ENCODE results near the gene NELL2.
"Not testable (repeated sequence)": the region's sequence is repeated elsewhere in the genome, so short reads cannot be mapped to it uniquely, and the experiment has no call there.

The NELL2 gene

DNA sequence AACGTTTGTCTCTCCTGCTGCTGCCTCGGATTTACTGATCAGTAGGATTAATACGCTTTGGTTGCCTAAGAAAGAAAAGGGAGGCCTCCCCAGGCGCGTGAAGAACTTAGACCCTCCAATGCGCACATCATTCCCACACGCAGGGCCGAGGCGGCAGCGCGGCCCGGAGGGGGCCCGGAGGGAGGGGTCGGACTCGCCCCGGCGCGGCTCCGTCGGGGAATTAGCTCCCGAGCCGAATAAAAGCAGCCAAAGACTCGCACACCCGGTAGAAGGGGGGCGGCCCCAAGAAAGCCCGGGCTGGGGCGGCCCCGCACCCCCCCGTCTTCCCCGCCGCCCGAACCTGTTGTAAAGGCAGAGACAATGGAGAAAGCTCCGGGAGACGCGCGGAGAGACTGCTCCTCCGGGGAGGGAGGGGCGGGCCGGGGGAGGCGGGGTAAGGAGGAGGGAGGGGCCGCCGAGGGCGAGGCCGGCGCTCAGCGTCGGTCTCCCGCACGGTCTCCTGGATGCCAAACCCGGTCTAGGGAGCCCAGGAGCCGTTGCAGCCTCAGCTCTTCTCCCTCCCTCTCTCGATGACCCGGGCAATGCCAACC is at the start of gene NELL2:
Gene NELL2 (minus strand): TSS at position 362 of the 590 bp plus-strand sequence. CDS start 446 bp downstream, outside the sequence.
- peak in 1 of 2 donors; percentile 42 for DNase-seq

DNA sequence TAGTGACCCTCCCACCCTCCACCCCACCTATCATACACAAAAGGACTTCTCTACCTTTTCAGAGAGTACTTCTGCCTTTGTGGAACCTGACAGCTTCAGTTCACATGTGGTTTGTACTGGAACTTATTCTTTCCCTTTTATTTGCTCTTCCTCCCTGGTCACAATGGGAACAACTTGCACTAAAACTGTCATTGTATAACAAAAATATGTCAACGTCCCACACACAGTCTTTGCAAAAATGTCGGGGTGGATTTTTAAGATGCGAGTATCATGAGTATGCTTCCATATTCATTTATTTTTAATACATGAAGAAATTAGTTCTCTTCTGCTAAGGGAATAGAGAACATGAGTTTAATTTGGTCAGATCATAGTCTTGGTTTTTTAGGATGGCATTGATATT is 45.6 kb upstream of the NELL2 start:
- no peak for DNase-seq

DNA sequence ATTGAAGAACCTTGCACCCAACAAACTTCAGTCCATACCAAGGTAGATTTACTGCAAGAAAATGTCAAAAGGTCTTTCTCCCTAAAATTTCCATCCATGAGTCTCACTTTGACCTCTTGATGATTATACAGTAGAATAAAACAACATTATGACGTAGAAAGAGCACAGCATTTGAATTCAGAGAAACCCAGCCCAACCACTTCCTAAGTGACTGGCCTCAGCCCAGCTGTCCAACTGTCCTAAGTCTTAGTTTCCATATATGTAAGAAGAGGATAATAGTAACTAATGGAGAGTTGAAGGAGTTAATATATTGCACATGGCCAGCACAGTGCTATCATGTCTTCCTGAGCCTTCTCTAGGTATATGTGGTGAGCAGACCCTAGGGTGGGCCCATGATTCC is 41.0 kb upstream of the NELL2 start:
- no peak for DNase-seq

DNA sequence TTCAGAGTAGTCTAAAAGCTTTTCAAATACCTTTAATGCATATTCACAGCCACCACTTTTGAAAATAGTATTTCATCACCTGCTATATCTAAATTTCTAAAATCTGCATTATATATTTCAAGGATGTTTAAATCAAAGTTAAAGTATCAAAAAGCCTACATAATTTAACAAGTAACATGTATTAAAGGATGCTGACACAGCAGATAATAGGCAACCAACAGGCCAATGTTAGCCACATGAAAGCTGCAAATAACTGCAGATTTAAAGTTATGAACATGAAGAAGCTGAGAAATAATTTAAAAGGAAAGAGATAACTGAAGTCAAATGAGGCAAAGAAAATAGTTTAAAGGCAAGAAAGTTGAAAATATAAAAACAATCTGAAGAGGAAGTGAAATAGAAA is 39.8 kb upstream of the NELL2 start:
- no peak for DNase-seq

DNA sequence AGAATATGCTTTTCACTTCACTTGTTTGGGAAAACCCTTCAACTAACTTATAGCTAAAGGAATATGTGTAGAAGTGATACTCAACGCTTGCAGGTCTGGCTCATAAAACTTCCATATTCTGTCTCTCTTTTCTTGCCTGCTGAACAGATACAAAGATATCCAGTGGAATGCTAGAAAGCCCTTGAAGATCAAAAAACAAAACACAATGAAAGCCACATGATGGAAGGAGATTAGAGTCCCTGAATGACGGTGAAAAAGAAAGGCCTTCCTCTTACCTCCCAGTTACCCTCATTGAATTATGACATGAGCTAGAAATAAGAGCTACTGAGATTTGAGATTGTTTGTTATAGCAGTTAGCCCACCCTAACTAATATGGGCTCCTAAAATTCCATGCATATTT is 28.2 kb upstream of the NELL2 start:
- no peak for DNase-seq

DNA sequence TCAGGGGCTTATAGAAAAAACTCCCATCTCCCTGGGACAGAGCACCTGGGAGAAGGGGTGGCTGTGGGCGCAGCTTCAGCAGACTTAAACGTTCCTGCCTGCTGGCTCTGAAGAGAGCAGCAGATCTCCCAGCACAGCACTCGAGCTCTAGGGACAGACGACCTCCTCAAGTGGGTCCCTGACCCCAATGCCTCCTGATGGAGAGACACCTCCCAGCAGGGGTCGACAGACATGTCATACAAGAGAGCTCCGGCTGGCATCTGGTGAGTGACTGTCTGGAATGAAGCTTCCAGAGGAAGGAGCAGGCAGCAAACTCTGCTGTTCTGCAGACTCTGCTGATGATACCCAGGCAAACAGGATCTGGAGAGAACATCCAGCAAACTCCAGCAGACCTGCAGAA is 22.0 kb upstream of the NELL2 start:
- not testable (repeated sequence) for DNase-seq

DNA sequence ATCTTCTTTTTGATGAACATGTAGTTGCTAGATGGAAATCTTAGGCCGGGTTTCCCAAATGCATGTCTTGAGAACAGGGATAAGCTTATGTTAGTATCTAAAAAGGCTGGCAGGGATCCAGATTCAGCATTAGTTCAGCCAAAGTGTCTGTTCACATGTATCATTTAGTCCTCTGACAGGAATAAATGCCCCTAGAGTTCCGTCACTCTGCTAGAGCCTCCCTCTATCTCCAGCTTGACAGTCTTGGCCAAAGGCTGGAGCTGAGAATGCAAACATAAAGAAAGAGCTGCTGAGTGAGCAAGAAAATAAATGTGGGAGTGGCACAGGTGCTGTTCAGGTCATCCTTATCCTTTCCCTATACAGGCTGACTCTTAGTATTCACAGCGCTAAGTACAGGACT is 13.8 kb upstream of the NELL2 start:
- no peak for DNase-seq

DNA sequence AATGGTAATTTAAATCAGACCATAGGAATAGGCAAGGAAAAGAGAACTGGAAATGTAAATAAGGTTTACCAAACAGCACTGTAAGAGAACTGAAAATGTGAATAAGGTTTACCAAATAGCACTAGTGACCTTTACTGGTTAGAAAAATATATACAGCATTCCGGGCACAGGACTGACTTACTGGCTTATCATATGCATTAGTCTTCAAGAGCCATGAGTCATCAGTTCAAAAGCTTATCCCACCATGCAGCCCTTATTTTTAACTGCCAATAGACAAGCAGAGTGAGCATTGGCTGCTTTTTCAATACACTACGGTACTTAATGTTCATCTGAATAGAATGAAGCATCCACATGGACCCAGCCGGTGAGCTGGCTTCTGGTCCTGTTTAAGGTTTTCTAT is 13.0 kb upstream of the NELL2 start:
- DNase-seq = no peak

DNA sequence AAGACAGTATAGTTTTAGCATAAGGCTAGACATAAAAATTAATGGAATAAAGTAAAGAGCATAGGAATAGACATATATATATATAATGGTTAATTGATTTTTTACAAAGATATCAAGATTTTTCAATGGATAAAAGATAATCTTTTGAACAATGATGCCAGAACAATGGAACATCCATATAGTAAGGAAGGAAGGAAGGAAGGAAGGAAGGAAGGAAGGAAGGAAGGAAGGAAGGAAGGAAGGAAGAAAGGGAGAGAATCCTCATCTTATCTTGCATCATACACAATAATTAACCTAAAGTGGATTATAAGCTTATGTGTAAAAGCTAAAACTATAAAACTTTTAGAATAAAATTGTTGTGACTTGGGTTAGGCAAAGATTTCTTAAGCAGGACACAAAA is 9.8 kb upstream of the NELL2 start:
- DNase-seq = no peak

DNA sequence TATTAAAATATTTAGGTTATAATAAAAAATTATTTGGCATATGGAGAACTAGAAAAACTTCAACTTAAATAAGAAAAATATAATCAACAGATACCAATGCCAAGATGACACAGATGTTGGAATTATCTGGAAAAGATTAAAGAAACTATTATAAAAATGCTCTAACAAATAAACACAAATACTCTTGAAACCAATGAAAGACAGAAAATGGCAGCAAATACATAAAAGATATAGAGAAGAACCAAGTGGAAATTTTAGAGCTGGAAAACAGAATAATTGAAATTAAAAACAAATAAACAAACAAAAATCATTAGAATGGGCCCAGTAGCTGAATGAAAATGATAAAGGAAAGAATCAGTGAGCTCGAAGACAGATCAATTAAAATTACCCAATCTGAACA is 5.1 kb upstream of the NELL2 start:
- no peak for DNase-seq

DNA sequence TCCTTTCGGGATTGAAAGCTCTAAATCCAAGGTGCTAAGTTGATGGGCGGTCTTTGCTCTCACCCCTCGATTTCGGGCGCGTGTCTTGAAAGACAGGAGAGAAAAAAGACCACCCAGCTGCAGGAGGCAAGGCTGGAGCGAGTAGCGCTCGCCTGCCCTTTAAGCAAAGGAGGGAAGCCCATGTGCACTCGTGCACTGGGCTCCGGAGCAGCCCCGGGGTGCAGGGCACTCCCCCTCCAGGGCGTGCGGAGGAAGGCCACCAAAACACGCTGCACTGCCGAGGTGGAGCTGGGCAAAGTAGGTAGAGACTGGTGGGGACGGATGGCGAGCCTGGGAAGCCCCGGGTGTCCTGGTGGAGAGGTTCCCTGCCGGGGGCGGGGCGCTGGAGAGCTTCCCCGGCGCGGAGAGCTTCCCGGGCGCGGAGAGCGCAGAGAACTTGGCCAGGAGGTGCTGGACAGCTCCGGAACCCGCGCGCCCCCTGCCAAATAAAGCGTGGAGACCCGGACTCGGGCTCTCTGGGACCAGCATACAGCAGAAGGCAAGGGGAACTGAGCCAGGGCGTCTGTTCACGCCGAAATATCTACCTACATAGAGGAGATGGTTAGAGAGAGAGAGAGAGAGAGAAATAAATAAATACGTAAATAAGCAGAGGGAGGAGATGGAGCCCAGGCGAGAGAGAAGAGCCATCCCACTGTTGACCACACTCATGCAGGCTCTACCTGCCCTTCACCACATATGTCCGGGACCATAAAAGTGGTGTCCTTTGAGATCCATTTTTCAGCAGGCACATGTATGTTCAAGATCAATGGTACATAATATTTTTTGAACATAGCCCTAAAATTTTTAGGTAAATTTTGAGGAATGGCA is 662 bp upstream of the NELL2 start:
- DNase-seq = peak in 1 of 2 donors; percentile 4

DNA sequence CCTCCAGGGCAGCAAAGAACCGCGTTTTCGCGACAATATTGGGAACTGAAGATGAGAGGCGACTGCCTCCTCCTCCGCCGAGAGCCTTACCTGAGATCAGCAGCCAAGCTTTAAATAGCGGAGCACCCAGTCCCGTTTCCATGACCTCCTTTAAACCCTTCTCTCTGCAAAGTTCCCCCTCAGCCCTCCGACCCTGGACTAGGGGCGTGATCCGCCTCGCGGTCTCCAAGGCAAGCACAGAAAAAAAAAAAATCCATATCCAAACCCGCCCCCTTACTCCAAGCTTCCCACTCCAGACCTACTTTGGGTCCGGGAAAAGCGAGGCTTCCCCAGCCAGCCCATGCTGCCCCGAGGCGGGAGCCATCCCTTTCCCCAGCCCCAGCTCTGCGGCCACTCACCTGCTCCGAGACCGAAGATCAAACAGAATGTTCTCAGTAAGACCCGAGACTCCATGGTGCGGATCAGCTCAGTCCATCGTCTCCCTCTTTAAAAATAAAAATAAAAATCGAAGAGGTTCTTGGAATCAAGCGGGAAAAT is 630 bp downstream of the NELL2 start:
- no peak for DNase-seq

DNA sequence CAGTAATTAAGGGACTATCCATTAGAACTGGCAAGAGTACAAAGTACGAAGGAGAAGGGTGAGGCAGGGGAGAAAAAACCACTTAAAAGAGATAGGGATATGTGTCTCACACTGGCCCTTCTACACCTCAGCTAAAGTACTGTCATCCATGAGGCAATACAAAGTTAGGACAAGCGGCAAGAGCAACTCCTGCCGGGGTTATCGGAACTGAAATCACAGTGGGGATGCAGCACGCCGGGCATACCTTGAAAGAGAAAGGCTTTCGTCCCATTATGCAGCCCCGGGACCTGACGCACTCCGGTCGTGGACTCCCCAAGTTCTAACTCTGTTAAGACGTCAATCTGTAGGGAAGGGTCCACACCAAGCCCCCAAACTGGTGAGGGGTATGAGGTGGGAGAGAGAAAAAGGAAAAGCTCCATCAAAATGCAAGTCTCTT is 1.1 kb downstream of the NELL2 start:
- DNase-seq = peak in 1 of 2 donors; percentile 2

DNA sequence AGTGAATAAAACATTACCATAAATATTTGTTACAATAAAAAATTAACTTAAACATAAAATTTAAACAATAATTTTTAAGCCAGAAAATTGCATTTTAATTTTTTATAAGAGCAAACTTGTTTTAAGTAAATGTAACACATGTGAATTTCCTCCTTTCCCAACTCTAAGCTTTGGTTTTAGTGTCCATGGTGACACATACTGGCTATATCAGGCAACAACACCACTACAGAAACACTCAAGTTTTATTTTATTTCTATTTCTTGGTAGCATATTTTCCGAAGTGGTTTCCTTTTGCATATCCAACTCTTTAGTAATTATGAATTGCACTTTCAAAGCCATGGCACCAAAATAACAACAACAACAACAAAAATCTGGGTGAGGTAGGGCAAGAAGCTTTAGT is 2.2 kb downstream of the NELL2 start:
- peak in 1 of 2 donors; percentile 60 for DNase-seq

DNA sequence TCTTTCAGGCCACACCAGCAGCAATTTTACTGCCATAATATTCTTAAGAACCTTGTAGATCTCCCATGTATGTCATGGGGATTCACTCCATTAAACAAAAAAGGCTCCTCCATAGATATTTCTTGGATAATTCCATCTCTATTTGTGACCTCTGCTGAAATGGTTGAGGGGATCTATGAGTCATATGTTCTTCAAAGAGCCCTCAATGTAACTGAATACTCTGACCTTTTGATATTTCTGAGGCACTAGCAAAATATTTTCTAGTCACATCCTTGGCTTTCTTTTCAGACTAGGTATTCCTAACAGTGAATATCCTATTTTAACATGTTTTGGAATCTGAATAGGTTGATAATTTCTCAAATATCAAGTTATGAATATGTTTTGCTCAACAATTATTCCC is 6.6 kb downstream of the NELL2 start:
- no peak for DNase-seq

DNA sequence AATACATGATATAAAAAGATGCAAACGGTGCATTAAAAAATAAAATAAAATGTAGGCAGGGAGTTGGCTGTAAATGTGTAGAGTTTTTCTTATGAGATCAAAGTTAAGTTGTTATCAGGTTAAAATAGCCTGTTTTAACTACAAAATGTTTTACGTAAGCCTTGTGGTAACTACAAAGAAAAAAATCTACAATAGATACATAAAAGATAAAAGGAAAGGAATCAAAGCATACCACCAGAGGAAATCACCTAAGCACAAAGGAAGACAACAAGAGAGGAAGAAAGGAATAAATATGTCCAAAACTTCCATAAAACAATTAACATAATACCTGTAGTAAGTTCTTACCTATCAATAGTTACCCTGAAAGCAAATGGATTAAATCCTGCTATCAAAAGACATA is 12.2 kb downstream of the NELL2 start:
- no peak for DNase-seq

DNA sequence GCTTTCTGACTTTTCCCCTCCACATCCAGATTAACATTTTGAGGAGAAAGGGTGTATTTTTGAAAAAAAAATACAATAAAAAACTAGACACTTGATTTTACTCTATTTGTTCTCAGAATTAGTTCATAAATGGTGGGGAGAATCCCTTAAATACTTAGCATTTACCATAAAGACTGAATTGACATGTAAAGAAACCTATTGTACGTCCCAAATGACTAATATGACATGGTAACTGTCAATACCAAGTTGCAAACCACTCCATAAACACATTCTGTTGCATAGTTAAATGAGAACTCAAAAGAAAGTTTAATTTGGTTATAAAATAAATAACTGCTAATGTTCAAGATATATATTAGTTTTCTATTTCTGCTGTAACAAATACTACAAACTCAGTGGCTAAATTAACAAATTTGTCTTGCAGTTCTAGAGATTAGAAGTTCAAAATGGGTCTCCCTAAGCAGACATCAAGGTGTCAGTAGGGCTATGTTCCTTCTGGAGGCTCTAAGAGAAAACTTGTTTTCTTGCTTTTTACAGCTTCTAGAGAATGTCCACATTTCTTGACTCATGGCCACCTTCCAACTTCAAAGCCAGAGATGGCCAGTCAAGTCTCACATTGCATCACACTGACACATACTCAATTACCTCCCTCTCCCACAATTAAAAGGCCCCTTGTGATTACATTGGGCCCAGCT is 16.0 kb downstream of the NELL2 start:
- DNase-seq = no peak

DNA sequence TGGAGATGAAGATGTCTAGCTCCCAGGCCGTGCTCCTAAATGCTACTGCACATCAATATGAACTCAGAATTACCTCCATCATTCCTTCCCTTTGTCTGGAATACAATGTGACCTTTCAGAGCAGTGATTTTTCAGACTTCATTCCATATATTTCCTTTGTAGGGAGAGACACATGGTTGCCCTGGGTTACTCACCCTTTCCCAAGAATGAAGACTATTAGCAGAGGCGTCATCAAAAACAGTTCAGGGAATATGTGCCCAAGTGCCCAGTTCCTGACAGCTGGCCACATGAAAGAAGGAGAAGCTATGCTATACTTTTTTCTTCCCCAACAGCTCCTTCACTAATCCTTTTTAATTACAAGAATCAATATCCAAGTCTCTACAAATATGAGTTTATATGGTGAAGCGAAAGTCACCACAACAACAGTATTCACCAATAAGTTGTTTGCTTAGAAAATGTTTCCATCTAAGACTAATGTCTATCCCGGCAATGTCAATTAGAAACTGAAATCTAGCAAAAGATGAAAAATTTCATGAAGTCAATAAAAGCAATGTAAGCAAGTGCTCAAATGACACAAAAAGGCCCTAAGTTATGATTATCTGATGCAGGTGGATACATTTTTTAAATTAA is 17.8 kb downstream of the NELL2 start:
- DNase-seq = no peak

DNA sequence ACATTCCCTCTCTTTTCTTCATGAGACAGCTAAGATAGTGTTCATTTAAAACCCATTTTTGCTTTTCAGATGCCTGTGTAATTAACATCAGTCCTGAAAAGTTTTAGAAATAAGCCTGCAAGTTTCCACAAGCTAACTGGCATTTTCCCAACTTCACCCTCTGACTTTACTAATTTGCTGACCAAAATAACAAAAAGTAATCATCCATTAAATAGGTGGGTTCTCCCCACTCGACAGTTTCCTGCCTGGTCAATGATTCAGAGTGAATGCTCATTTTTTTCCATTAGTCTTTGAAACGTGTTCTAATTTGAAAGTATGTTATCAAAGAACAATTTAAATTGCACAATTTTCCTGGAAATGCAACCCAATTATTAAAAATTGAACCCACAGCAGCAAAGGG is 23.6 kb downstream of the NELL2 start:
- DNase-seq = no peak

DNA sequence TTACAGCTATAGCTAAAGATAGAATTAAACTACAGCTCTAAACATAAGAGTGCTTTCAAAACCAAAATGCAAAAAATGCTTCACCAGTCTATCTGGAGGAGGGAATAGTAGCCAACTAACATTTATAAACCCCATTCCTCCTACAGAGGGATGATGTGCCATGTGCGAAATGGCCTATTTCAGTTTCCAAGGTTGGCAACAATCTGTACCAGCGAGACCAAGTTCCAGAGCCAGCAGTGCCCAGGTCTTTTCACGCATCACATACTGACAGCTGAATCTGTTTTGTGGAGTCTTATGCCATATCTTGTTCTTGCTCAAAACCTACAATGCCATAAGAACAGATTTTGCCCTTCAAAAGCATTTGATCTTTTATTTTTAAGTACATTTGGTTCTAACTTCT is 24.5 kb downstream of the NELL2 start:
- DNase-seq = peak in 1 of 2 donors; percentile 24

DNA sequence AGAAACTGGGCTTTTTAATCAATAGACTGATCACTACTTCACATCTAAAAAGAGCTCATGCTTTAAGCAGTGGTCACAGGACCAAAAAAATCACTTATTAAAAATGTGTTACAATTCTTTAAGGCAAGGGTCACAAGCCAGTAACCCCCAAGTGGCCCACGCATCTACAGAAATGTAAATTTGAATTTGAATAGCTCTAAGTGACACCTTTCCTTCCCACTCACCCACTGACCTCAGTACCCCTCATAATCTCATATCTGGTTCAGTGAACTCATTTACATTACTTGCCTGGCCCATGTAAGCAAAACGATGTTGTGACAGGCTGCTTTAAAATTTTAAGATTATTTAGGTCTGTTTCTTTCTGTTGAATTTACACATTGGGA is 27.4 kb downstream of the NELL2 start:
- DNase-seq = no peak

DNA sequence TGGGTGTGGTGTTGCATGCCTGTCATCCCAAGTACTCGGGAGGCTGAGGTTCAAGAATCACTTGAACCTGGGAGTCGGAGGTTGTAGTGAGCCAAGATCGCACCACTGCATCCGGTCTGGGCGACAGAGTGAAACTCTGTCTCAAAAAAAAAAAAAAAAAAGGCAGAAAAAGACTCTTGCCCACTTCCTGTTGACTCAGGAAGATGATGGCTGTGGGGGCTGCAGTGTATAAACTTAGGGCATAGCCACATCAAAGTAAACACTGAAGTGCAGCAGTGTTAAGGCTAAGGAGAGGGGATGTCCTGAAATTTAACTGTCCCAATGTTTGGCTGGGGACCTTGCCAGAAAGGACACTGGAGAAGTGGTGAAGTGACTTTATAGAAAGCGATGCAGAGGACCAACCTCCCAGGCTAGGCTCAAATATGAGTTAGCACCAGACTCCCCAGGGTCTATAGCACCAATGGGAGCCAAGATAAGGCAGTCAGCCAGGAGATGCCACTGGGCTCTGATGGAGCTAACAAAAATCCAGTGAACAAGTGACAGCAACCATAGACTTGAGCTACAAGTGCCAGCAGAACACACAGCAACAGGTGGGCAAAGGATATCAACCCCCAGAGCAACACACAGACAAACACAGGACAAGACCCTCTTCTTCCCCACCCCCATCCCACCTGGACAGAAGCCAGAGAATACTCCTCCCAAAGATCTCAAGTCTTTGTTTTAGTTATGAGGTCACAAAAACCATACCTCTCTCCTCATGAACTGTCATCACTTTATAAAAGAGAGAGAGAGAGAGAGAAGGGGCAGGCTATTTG is 28.0 kb downstream of the NELL2 start:
- DNase-seq = no peak

Measured in hippocampal formation (tissue), 2 donors.